ENCODE measurements around the gene MAP7D1.
A peak's percentile ranks its signal among the peaks of the same experiment; 100 is the strongest.

Gene MAP7D1

GRCh38 chr1:36164361-36164760, 8.4 kb downstream of the MAP7D1 start:
- DNase-seq (ENCODE audit: low read depth, low spot score), result no peak
- H3K27ac ChIP-seq, result peak overlapping the region; percentile 98

GRCh38 chr1:36165145-36165544, 9.2 kb downstream of the MAP7D1 start:
- H3K27ac ChIP-seq, result peak overlapping the region; percentile 98
- DNase-seq (ENCODE audit: low read depth, low spot score), result no peak

- DNase-seq (ENCODE audit: low read depth, low spot score), result no peak
- H3K27ac ChIP-seq, result peak overlapping the region; percentile 98
Measured at GRCh38 chr1:36166136-36166535, 10.2 kb downstream of the MAP7D1 start.

GRCh38 chr1:36166938-36167905, 11.3 kb downstream of the MAP7D1 start:
- DNase-seq (ENCODE audit: low read depth, low spot score), result peak; percentile 27
- H3K27ac ChIP-seq, result peak overlapping the region; percentile 98

GRCh38 chr1:36168514-36168913, 12.6 kb downstream of the MAP7D1 start:
- DNase-seq (ENCODE audit: low read depth, low spot score), result no peak
- H3K27ac ChIP-seq, result peak overlapping the region; percentile 98

GRCh38 chr1:36170643-36171412, 14.9 kb downstream of the MAP7D1 start:
- peak overlapping the region; percentile 98 for H3K27ac ChIP-seq
- DNase-seq (ENCODE audit: low read depth, low spot score), result no peak

GRCh38 chr1:36172017-36172747, 16.2 kb downstream of the MAP7D1 start:
- DNase-seq (ENCODE audit: low read depth, low spot score), result no peak
- H3K27ac ChIP-seq, result peak overlapping the region; percentile 98

GRCh38 chr1:36172983-36173382, 17.0 kb downstream of the MAP7D1 start:
- peak overlapping the region; percentile 98 for H3K27ac ChIP-seq
- DNase-seq (ENCODE audit: low read depth, low spot score), result peak; percentile 60

- peak overlapping the region; percentile 98 for H3K27ac ChIP-seq
- no peak for DNase-seq (ENCODE audit: low read depth, low spot score)
Measured at GRCh38 chr1:36174713-36175112, 18.8 kb downstream of the MAP7D1 start.

GRCh38 chr1:36175137-36176095, 19.5 kb downstream of the MAP7D1 start:
- peak overlapping the region; percentile 98 for H3K27ac ChIP-seq
- no peak for DNase-seq (ENCODE audit: low read depth, low spot score)

- H3K27ac ChIP-seq, result no peak overlapping the region
Measured at GRCh38 chr1:36176106-36176949, 20.4 kb downstream of the MAP7D1 start.

GRCh38 chr1:36177589-36178431, 21.9 kb downstream of the MAP7D1 start:
- DNase-seq (ENCODE audit: low read depth, low spot score), result no peak
- peak overlapping the region; percentile 1 for H3K27ac ChIP-seq

More at GRCh38 chr1:36176106-36176949, 20.4 kb downstream of the MAP7D1 start:
- DNase-seq (ENCODE audit: low read depth, low spot score), result no peak

GRCh38 chr1:36178471-36179219, 22.7 kb downstream of the MAP7D1 start:
- H3K27ac ChIP-seq, result no peak overlapping the region

GRCh38 chr1:36179220-36179600, 23.2 kb downstream of the MAP7D1 start:
- H3K27ac ChIP-seq, result no peak overlapping the region
- no peak for DNase-seq (ENCODE audit: low read depth, low spot score)

More at GRCh38 chr1:36178471-36179219, 22.7 kb downstream of the MAP7D1 start:
- DNase-seq (ENCODE audit: low read depth, low spot score), result no peak

- no peak for DNase-seq (ENCODE audit: low read depth, low spot score)
- peak overlapping the region; percentile 13 for H3K27ac ChIP-seq
Measured at GRCh38 chr1:36182734-36183133, 26.8 kb downstream of the MAP7D1 start.

- H3K27ac ChIP-seq, result peak overlapping the region; percentile 13
- no peak for DNase-seq (ENCODE audit: low read depth, low spot score)
Measured at GRCh38 chr1:36183309-36183856, 27.4 kb downstream of the MAP7D1 start.
